ENCODE measurements around the gene VSIG10.
A peak's percentile ranks its signal among the peaks of the same experiment; 100 is the strongest.

Gene VSIG10

DNA sequence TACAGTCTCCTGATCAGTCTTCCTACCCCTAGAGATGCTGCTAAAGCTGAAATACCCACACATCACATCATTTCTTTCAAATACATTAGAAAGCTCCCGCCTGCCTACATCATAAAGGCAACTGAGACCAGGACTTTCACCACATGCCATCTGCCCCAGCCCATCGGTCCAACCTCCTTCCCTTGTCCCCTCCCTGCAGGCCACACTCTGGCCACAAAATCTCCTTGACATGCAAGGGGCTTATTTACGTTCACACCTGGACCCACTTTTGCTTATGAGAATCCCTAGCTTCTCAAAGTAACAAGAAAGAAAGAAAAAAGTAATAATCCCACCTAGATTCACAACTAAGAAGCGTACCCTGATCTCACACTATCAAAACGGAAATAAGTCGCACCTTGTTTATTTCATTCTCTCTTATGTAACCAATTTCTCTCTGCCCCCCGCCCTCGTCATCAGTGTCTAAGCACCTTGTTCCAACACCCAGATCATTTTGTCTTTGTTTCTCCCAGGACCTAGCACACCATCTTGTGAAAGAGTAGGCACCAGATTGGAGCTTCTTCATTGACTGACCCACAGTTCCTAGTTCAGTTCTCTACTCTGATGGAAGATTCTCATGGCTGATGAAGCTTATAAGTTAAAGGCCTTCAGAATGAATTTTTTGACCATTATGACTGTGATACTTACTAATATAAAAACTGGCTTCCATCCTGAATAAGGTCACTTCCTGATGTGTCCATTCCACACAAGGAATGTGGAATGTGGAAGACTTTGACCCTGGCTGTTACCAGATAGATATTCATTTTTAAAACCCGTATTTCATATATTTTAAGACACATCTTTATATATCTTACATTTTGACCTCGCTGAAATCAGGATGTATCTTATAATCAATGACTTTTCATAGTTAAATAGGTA, 50.5 kb downstream of the VSIG10 start:
- TF ChIP-seq, protein P1, sequence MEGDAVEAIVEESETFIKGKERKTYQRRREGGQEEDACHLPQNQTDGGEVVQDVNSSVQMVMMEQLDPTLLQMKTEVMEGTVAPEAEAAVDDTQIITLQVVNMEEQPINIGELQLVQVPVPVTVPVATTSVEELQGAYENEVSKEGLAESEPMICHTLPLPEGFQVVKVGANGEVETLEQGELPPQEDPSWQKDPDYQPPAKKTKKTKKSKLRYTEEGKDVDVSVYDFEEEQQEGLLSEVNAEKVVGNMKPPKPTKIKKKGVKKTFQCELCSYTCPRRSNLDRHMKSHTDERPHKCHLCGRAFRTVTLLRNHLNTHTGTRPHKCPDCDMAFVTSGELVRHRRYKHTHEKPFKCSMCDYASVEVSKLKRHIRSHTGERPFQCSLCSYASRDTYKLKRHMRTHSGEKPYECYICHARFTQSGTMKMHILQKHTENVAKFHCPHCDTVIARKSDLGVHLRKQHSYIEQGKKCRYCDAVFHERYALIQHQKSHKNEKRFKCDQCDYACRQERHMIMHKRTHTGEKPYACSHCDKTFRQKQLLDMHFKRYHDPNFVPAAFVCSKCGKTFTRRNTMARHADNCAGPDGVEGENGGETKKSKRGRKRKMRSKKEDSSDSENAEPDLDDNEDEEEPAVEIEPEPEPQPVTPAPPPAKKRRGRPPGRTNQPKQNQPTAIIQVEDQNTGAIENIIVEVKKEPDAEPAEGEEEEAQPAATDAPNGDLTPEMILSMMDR (IDR thresholded peaks at IDR 0.05; ENCODE audit: poor library complexity, severe bottlenecking), result no peak
- DNase-seq (ENCODE audit: low spot score) (no peak), ATAC-seq (ENCODE audit: low read depth) (no peak)
- Histone ChIP-seq H3K9me3 (ENCODE audit: severe bottlenecking) (no peaks in the 10 kb centered on the region), H3K4me1 (ENCODE audit: insufficient read depth, poor library complexity, severe bottlenecking) (peaks cover 23% of the 10 kb centered on the region), H3K4me3 (ENCODE audit: severe bottlenecking) (no peak overlapping the region), H3K27me3 (ENCODE audit: insufficient read depth, poor library complexity, severe bottlenecking) (no peaks in the 10 kb centered on the region), H3K36me3 (ENCODE audit: low read depth) (peaks cover 37% of the 10 kb centered on the region), H3K27ac (ENCODE audit: poor library complexity, severe bottlenecking) (peak overlapping the region; percentile 81)

DNA sequence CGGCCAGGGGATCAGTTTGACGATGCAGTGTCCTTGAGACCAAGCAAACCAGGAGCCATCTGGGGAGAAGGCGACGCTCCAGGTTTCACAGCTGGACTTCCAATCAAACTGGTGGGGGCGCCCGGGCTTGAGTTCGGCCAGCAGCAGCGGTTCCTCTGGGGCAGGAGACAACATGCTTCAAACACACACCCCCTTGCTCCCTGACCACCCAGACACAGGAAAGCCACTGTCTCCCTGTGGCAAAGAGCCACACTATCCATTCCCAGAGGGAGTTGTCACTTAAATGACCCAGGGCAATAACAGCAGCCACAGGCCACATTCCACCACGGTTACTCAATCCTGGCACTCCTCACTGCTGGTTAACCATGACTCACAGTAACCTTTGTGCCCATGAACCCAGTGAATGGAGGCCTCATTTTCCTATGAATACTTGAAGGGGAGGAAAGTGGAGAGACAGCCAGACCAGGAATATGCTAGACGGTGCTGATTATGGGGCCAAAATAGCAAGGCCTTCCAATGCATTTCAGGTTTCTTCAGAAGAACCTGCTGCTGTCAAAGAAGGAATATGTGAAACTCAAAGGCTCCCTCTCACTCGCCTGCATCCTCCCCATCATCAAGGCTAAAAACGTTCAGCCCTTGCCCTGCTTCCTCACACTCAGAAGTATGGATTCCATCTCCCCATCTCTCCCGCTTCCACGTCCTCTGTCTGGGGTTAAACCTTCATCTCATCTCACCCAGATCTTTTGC, 51.3 kb downstream of the VSIG10 start:
- Histone ChIP-seq H3K36me3 (ENCODE audit: low read depth) (peaks cover 45% of the 10 kb centered on the region), H3K4me3 (ENCODE audit: severe bottlenecking) (no peak overlapping the region), H3K9me3 (ENCODE audit: severe bottlenecking) (no peaks in the 10 kb centered on the region), H3K27me3 (ENCODE audit: insufficient read depth, poor library complexity, severe bottlenecking) (no peaks in the 10 kb centered on the region), H3K4me1 (ENCODE audit: insufficient read depth, poor library complexity, severe bottlenecking) (peaks cover 23% of the 10 kb centered on the region), H3K27ac (ENCODE audit: poor library complexity, severe bottlenecking) (peak overlapping the region; percentile 81)
- peak; percentile 83 for DNase-seq (ENCODE audit: low spot score)
- peak; percentile 96 for ATAC-seq (ENCODE audit: low read depth)
- TF ChIP-seq, protein P1 (IDR thresholded peaks at IDR 0.05; ENCODE audit: poor library complexity, severe bottlenecking), result peak; percentile 21

DNA sequence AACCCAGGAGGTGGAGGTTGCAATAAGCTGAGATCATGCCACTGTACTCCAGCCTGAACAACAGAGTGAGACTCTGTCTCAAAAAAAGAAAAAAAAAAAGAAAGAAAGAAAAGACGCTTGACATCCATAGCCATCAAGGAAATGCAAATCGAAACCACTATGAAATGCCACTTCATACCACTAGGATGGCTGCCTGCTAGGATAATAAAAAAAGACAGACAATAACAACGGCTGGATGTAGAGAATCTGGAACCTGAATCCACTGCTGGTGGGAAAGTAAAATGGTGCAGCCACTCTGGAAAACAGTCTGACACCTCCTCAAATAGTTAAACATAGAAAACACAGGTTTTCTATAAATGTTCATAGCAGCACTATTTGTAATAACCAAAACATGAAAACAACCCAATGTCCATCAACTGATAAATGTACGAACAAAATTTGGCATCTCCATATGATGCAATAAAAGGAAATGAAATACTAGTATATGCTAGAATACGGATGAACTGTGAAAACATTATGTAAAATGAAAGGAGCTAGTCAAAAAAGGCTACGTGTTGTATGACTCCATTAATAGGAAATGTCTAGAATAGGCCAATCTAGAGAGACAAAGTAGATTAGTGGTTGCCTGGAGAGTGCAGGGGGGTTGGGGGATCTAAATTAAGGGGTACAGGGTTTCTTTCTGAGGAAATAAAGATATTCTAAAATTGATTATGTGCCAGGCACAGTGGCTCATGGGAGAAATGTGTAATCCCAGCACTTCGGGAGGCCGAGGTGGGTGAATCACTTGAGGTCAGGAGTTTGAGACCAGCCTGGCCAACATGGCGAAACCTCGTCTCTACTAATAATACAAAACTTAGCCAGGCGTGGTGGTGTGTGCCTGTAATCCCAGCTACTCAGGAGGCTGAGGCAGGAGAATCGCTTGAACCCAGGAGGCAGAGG, 52.6 kb downstream of the VSIG10 start:
- no peaks in the 10 kb centered on the region for H3K9me3 ChIP-seq (ENCODE audit: severe bottlenecking)
- no peak for ATAC-seq (ENCODE audit: low read depth)
- no peak for DNase-seq (ENCODE audit: low spot score)
- peaks cover 55% of the 10 kb centered on the region for H3K36me3 ChIP-seq (ENCODE audit: low read depth)
- H3K4me1 ChIP-seq (ENCODE audit: insufficient read depth, poor library complexity, severe bottlenecking), result peaks cover 23% of the 10 kb centered on the region
- no peaks in the 10 kb centered on the region for H3K27me3 ChIP-seq (ENCODE audit: insufficient read depth, poor library complexity, severe bottlenecking)
- TF ChIP-seq, protein P1 (IDR thresholded peaks at IDR 0.05; ENCODE audit: poor library complexity, severe bottlenecking), result no peak
- H3K27ac ChIP-seq (ENCODE audit: poor library complexity, severe bottlenecking), result peak overlapping the region; percentile 81
- no peak overlapping the region for H3K4me3 ChIP-seq (ENCODE audit: severe bottlenecking)

DNA sequence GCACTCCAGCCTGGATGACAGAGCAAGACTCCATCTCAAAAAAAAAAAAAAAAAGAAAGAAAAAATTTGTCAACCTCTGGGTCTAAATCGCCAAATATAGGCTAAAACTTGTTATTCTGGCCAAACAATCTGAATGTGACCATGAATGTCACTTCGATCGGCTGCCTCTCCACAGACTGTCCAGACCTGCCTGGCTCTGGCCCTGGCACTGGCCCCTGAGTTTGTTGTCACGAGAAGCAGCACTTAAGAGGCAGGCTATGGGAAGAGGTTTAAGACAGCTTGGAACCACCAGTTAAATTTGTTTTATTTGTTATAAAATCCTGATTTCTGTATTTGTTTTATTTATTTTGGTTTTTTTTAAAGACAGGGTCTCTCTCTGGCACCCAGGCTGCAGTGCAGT, 57.4 kb downstream of the VSIG10 start:
- H3K4me3 ChIP-seq (ENCODE audit: severe bottlenecking), result no peak overlapping the region
- no peaks in the 10 kb centered on the region for H3K27me3 ChIP-seq (ENCODE audit: insufficient read depth, poor library complexity, severe bottlenecking)
- TF ChIP-seq, protein P1 (IDR thresholded peaks at IDR 0.05; ENCODE audit: poor library complexity, severe bottlenecking), result no peak
- H3K9me3 ChIP-seq (ENCODE audit: severe bottlenecking), result no peaks in the 10 kb centered on the region
- no peak overlapping the region for H3K27ac ChIP-seq (ENCODE audit: poor library complexity, severe bottlenecking)
- H3K4me1 ChIP-seq (ENCODE audit: insufficient read depth, poor library complexity, severe bottlenecking), result peaks cover 2% of the 10 kb centered on the region
- ATAC-seq (ENCODE audit: low read depth) (no peak), DNase-seq (ENCODE audit: low spot score) (no peak)
- H3K36me3 ChIP-seq (ENCODE audit: low read depth), result peaks cover 82% of the 10 kb centered on the region
